ENCODE data around the gene MACROD2.

- TF ChIP-seq ZNF248 (tag by site-specific recombination; IDR thresholded peaks at IDR 0.05) (no peak), ZNF221 (tag by site-specific recombination; IDR thresholded peaks at IDR 0.05; ENCODE audit: borderline replicate concordance) (no peak), ZNF747 (tag by site-specific recombination; IDR thresholded peaks at IDR 0.05) (no peak), ZNF174 (tag by site-specific recombination; IDR thresholded peaks at IDR 0.05) (no peak), SCRT2 (tag by site-specific recombination; IDR thresholded peaks at IDR 0.05) (no peak), GLIS1 (tag by site-specific recombination; IDR thresholded peaks at IDR 0.05) (no peak), ZNF292 (tag by site-specific recombination; IDR thresholded peaks at IDR 0.05; ENCODE audit: borderline replicate concordance, low read depth) (no peak)
- TF ChIP-seq, protein P1, sequence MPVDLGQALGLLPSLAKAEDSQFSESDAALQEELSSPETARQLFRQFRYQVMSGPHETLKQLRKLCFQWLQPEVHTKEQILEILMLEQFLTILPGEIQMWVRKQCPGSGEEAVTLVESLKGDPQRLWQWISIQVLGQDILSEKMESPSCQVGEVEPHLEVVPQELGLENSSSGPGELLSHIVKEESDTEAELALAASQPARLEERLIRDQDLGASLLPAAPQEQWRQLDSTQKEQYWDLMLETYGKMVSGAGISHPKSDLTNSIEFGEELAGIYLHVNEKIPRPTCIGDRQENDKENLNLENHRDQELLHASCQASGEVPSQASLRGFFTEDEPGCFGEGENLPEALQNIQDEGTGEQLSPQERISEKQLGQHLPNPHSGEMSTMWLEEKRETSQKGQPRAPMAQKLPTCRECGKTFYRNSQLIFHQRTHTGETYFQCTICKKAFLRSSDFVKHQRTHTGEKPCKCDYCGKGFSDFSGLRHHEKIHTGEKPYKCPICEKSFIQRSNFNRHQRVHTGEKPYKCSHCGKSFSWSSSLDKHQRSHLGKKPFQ (tag by site-specific recombination; IDR thresholded peaks at IDR 0.05), result no peak
- TF ChIP-seq, protein P2, sequence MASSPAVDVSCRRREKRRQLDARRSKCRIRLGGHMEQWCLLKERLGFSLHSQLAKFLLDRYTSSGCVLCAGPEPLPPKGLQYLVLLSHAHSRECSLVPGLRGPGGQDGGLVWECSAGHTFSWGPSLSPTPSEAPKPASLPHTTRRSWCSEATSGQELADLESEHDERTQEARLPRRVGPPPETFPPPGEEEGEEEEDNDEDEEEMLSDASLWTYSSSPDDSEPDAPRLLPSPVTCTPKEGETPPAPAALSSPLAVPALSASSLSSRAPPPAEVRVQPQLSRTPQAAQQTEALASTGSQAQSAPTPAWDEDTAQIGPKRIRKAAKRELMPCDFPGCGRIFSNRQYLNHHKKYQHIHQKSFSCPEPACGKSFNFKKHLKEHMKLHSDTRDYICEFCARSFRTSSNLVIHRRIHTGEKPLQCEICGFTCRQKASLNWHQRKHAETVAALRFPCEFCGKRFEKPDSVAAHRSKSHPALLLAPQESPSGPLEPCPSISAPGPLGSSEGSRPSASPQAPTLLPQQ (tag by site-specific recombination; IDR thresholded peaks at IDR 0.05), result no peak
- TF ChIP-seq, protein P3, sequence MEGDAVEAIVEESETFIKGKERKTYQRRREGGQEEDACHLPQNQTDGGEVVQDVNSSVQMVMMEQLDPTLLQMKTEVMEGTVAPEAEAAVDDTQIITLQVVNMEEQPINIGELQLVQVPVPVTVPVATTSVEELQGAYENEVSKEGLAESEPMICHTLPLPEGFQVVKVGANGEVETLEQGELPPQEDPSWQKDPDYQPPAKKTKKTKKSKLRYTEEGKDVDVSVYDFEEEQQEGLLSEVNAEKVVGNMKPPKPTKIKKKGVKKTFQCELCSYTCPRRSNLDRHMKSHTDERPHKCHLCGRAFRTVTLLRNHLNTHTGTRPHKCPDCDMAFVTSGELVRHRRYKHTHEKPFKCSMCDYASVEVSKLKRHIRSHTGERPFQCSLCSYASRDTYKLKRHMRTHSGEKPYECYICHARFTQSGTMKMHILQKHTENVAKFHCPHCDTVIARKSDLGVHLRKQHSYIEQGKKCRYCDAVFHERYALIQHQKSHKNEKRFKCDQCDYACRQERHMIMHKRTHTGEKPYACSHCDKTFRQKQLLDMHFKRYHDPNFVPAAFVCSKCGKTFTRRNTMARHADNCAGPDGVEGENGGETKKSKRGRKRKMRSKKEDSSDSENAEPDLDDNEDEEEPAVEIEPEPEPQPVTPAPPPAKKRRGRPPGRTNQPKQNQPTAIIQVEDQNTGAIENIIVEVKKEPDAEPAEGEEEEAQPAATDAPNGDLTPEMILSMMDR (tag by site-specific recombination; IDR thresholded peaks at IDR 0.05), result no peak
- TF ChIP-seq, protein P4, sequence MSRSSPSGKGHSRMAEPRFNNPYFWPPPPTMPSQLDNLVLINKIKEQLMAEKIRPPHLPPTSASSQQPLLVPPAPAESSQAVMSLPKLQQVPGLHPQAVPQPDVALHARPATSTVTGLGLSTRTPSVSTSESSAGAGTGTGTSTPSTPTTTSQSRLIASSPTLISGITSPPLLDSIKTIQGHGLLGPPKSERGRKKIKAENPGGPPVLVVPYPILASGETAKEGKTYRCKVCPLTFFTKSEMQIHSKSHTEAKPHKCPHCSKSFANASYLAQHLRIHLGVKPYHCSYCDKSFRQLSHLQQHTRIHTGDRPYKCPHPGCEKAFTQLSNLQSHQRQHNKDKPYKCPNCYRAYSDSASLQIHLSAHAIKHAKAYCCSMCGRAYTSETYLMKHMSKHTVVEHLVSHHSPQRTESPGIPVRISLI (tag by site-specific recombination; IDR thresholded peaks at IDR 0.05), result no peak
- TF ChIP-seq, protein P5, sequence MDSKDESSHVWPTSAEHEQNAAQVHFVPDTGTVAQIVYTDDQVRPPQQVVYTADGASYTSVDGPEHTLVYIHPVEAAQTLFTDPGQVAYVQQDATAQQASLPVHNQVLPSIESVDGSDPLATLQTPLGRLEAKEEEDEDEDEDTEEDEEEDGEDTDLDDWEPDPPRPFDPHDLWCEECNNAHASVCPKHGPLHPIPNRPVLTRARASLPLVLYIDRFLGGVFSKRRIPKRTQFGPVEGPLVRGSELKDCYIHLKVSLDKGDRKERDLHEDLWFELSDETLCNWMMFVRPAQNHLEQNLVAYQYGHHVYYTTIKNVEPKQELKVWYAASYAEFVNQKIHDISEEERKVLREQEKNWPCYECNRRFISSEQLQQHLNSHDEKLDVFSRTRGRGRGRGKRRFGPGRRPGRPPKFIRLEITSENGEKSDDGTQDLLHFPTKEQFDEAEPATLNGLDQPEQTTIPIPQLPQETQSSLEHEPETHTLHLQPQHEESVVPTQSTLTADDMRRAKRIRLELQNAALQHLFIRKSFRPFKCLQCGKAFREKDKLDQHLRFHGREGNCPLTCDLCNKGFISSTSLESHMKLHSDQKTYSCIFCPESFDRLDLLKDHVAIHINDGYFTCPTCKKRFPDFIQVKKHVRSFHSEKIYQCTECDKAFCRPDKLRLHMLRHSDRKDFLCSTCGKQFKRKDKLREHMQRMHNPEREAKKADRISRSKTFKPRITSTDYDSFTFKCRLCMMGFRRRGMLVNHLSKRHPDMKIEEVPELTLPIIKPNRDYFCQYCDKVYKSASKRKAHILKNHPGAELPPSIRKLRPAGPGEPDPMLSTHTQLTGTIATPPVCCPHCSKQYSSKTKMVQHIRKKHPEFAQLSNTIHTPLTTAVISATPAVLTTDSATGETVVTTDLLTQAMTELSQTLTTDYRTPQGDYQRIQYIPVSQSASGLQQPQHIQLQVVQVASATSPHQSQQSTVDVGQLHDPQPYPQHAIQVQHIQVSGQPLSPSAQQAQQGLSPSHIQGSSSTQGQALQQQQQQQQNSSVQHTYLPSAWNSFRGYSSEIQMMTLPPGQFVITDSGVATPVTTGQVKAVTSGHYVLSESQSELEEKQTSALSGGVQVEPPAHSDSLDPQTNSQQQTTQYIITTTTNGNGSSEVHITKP (tag by site-specific recombination; IDR thresholded peaks at IDR 0.05), result no peak
- TF ChIP-seq, protein P6, sequence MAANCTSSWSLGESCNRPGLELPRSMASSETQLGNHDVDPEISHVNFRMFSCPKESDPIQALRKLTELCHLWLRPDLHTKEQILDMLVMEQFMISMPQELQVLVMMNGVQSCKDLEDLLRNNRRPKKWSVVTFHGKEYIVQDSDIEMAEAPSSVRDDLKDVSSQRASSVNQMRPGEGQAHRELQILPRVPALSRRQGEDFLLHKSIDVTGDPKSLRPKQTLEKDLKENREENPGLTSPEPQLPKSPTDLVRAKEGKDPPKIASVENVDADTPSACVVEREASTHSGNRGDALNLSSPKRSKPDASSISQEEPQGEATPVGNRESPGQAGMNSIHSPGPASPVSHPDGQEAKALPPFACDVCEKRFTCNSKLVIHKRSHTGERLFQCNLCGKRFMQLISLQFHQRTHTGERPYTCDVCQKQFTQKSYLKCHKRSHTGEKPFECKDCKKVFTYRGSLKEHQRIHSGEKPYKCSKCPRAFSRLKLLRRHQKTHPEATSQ (tag by site-specific recombination; IDR thresholded peaks at IDR 0.05), result no peak
These were observed 1444.2 kb downstream of the MACROD2 start for GRCh38 chr20:15439551-15439950.
